H1 (cell line): ENCODE data around the gene RTCB. TPM values are rescaled to one million over a fixed set of nuclear protein-coding genes. Genes with fewer than 3 reads are reported as not detected.

Source experiments
- ATF2 ChIP-seq: IDR thresholded peaks from 2 replicates; pipeline ENCODE4 v1.6.1; 2012; ENCODE audit warnings: low read length, inconsistent platforms
- CEBPB ChIP-seq: IDR thresholded peaks from 2 replicates; pipeline ENCODE4 v1.6.1; 2012; ENCODE audit warnings: low read depth, low read length
- GABPA ChIP-seq: IDR thresholded peaks from 2 replicates; pipeline ENCODE4 v1.6.1; 2011; ENCODE audit warnings: mild to moderate bottlenecking, low read length, moderate library complexity, borderline replicate concordance; ENCODE audit not compliant: insufficient read depth
- RXRA ChIP-seq: IDR thresholded peaks from 2 replicates; pipeline ENCODE4 v1.6.1; 2011; ENCODE audit warnings: low read depth, mild to moderate bottlenecking, low read length, moderate library complexity; ENCODE audit not compliant: insufficient read depth
- USF2 ChIP-seq: IDR thresholded peaks from 2 replicates; pipeline ENCODE4 v1.6.1; 2011; ENCODE audit warnings: low read length, improper control_type of control experiment
- polyA plus RNA-seq, 7 experiments: library from polyadenylated mRNA; depleted of rRNA in 3 of 7; stranded (reverse) in 5 of 7; unstranded in 2 of 7; fragments of >200 nt in 5 of 7; fragments of 200-250 nt in 2 of 7; gene quantifications; 1 replicate in 5 of 7; 2 replicates in 1 of 7; 4 replicates in 1 of 7; pipeline versions ENCODE4 v1.2.1 to v1.2.3, GENCODE V29; 2011 to 2013; ENCODE audit warnings: missing spikeins in 2 of 7, mixed read lengths in 2 of 7
- small RNA-seq: library from polyadenylated mRNA; stranded (forward); fragments of <200 nt; extraction: miRNeasy Mini kit (QIAGEN cat#:217004); gene quantifications from one replicate; pipeline ENCODE3, GENCODE V24; 2013; ENCODE audit not compliant: insufficient read depth
- total RNA-seq: library from RNA; stranded (reverse); fragmentation: NEBNext Ultra II Directional; extraction: Animal tissue kit (Norgen Biotek cat#: 25700); gene quantifications from 2 replicates; pipeline ENCODE4 v1.2.1, GENCODE V29; 2021

RTCB gene
- total and polyA plus RNA-seq, 2 of the 8 experiments (the other 6 are each of a cell fraction or from before 2014, with no cell fraction given) = 104 to 114 TPM

- no peak for TF ChIP-seq GABPA
- TF ChIP-seq RXRA = no peak
- TF ChIP-seq USF2 = no peak
- TF ChIP-seq CEBPB = no peak
- no peak for TF ChIP-seq ATF2
Observed at GRCh38 chr22:32338757-32339156, 73.3 kb downstream of the RTCB start (continued).

Small RNA genes lying within 50 kb of the gene (small RNA-seq; reads per million reads assigned to genes)
- gene AL021937.2 (not detected), gene IGLVIVOR22-2 (not detected), gene RF02171 (not detected), gene RF02172 (not detected)

Other genes with a start within 250 kb of the RTCB start
- gene RFPL2, start 207.2 kb downstream of the RTCB start, total RNA-seq = 0.19 TPM in 1 of 2 replicates, not detected in the other
- 0.05 and 0.15 TPM in 2 replicates for gene RFPL2, start 207.2 kb downstream of the RTCB start, polyA plus RNA-seq (2011; rRNA removed)
- gene SLC5A4, start 156.9 kb downstream of the RTCB start, total RNA-seq = not detected in 2 replicates
- 0.06 and 0.17 TPM in 2 replicates for gene SLC5A4, start 156.9 kb downstream of the RTCB start, polyA plus RNA-seq (2011; rRNA removed)
- gene RFPL3, start 54.4 kb downstream of the RTCB start, total RNA-seq = 0.24 TPM in 1 of 2 replicates, not detected in the other
- gene RFPL3, start 54.4 kb downstream of the RTCB start, polyA plus RNA-seq (2011; rRNA removed) = 0.08 TPM in 2 replicates
- gene BPIFC, start 52.2 kb upstream of the RTCB start, total RNA-seq = not detected in 2 replicates
- gene BPIFC, start 52.2 kb upstream of the RTCB start, polyA plus RNA-seq (2011; rRNA removed) = not detected in 2 replicates
- gene FBXO7, start 62.6 kb upstream of the RTCB start, total RNA-seq = 59.1 and 62.7 TPM in 2 replicates
- 59.5 and 76.1 TPM in 2 replicates for gene FBXO7, start 62.6 kb upstream of the RTCB start, polyA plus RNA-seq (2011; rRNA removed)